ENCODE measurements around the gene DTX1.

DTX1 gene

GRCh38 chr12:113071135-113072112, 14.9 kb downstream of the DTX1 start:
- no peak for DNase-seq

- DNase-seq, result no peak
Measured at GRCh38 chr12:113072136-113072535, 15.6 kb downstream of the DTX1 start.

GRCh38 chr12:113073586-113073985, 17.1 kb downstream of the DTX1 start:
- no peak for DNase-seq

- no peak for DNase-seq
Measured at GRCh38 chr12:113075137-113075683, 18.7 kb downstream of the DTX1 start.

GRCh38 chr12:113077057-113077858, 20.7 kb downstream of the DTX1 start:
- no peak for DNase-seq

GRCh38 chr12:113077859-113078255, 21.3 kb downstream of the DTX1 start:
- DNase-seq, result no peak

GRCh38 chr12:113081873-113082272, 25.3 kb downstream of the DTX1 start:
- DNase-seq, result no peak

- DNase-seq, result no peak
Measured at GRCh38 chr12:113082486-113083148, 26.1 kb downstream of the DTX1 start.

- no peak for DNase-seq
Measured at GRCh38 chr12:113083863-113084435, 27.4 kb downstream of the DTX1 start.

GRCh38 chr12:113086249-113087164, 30.0 kb downstream of the DTX1 start:
- DNase-seq, result no peak

GRCh38 chr12:113087193-113087592, 30.7 kb downstream of the DTX1 start:
- DNase-seq, result no peak

GRCh38 chr12:113088037-113088436, 31.5 kb downstream of the DTX1 start:
- no peak for DNase-seq

- no peak for DNase-seq
Measured at GRCh38 chr12:113088971-113089756, 32.6 kb downstream of the DTX1 start.

- no peak for DNase-seq
Measured at GRCh38 chr12:113089839-113090238, 33.3 kb downstream of the DTX1 start.

- no peak for DNase-seq
Measured at GRCh38 chr12:113090740-113091139, 34.2 kb downstream of the DTX1 start.

GRCh38 chr12:113091506-113091905, 35.0 kb downstream of the DTX1 start:
- DNase-seq, result no peak

GRCh38 chr12:113092607-113093408, 36.3 kb downstream of the DTX1 start:
- no peak for DNase-seq

GRCh38 chr12:113093409-113094101, 37.0 kb downstream of the DTX1 start:
- no peak for DNase-seq

GRCh38 chr12:113094738-113095137, 38.2 kb downstream of the DTX1 start:
- DNase-seq, result no peak
